ENCODE results near the gene RIMS4. TPM values are rescaled to one million over a fixed set of nuclear protein-coding genes. Genes with fewer than 3 reads are reported as not detected.
A peak's percentile ranks its signal among the peaks of the same experiment; 100 is the strongest.

The RIMS4 gene
- total RNA-seq, 2 experiments from 2014 or later, result not detected

GRCh38 chr20:44745598-44746366 lies 64.6 kb downstream of the RIMS4 start, which contains the start of gene KCNK15:
TSS of gene KCNK15 (plus strand) at chr20:44745865. CDS start at chr20:44745911, 46 bp downstream.
- Histone ChIP-seq H3K27me3 (ENCODE audit: control insufficient read depth in 1 of 2, insufficient read depth in 2 of 2, low read length in 2 of 2) (peaks cover 17 to 30% of the 10 kb centered on the region in 2 experiments), H3K36me3 (ENCODE audit: insufficient read depth, low read length) (no peaks in the 10 kb centered on the region), H3K9me3 (ENCODE audit: control insufficient read depth in 1 of 2, insufficient read depth in 1 of 2, low read length in 2 of 2) (peaks cover 0 to 4% of the 10 kb centered on the region in 2 experiments), H3K27ac (ENCODE audit: low read depth in 1 of 2, low read length in 2 of 2) (no peak within 1 kb of the TSS), H3K4me1 (ENCODE audit: insufficient read depth, low read length) (peaks cover 10% of the 10 kb centered on the region), H3K4me3 (ENCODE audit: low read length) (peak within 1 kb of the TSS; percentile 48)
- peak in 10 of 14 experiments; percentile 1 to 62 (median 28) for DNase-seq
- CTCF ChIA-PET, result interaction anchor here (0.6 kb wide), 1 partner anchor 430 kb away, joined by 3 read pairs; no protein-coding TSS in a partner anchor
- Mint-ChIP-seq H3K27ac (no peak within 1 kb of the TSS), H3K27me3 (peaks cover 41% of the 10 kb centered on the region), H3K4me3 (peak within 1 kb of the TSS; percentile 76), H3K9me3 (no peaks in the 10 kb centered on the region), H3K36me3 (ENCODE audit: low read depth) (no peaks in the 10 kb centered on the region), H3K4me1 (ENCODE audit: low read depth) (peaks cover 20% of the 10 kb centered on the region)
- POLR2A ChIA-PET, result interaction anchor here (0.7 kb wide), 1 partner anchor 56 kb away, joined by 3 read pairs; no protein-coding TSS in a partner anchor
- intact Hi-C loops (cut with DNase I, micrococcal nuclease), result loop anchor here in 1 of 2 experiments (5.0 kb wide), 1 partner anchor 122 kb away; no protein-coding TSS in a partner anchor
- peak; percentile 68 for ATAC-seq (ENCODE audit: poor library complexity)
- TF ChIP-seq CTCF (IDR thresholded peaks at IDR 0.05), result no peak

- Mint-ChIP-seq H3K36me3 (ENCODE audit: low read depth) (no peaks in the 10 kb centered on the region), H3K9me3 (no peaks in the 10 kb centered on the region), H3K4me3 (peak overlapping the region; percentile 64), H3K27ac (no peak overlapping the region), H3K4me1 (ENCODE audit: low read depth) (peaks cover 20% of the 10 kb centered on the region), H3K27me3 (peaks cover 41% of the 10 kb centered on the region)
- Histone ChIP-seq H3K27ac (ENCODE audit: low read depth in 1 of 2, low read length in 2 of 2) (no peak overlapping the region), H3K4me1 (ENCODE audit: insufficient read depth, low read length) (peaks cover 10% of the 10 kb centered on the region), H3K9me3 (ENCODE audit: control insufficient read depth in 1 of 2, insufficient read depth in 1 of 2, low read length in 2 of 2) (peaks cover 0 to 4% of the 10 kb centered on the region in 2 experiments), H3K4me3 (ENCODE audit: low read length) (peak overlapping the region; percentile 48), H3K27me3 (ENCODE audit: control insufficient read depth in 1 of 2, insufficient read depth in 2 of 2, low read length in 2 of 2) (peaks cover 17 to 30% of the 10 kb centered on the region in 2 experiments), H3K36me3 (ENCODE audit: insufficient read depth, low read length) (no peaks in the 10 kb centered on the region)
- no peak for ATAC-seq (ENCODE audit: poor library complexity)
- no peak for DNase-seq
- CTCF ChIA-PET, result no interaction called here
- TF ChIP-seq CTCF (IDR thresholded peaks at IDR 0.05), result no peak
- intact Hi-C loops (cut with DNase I, micrococcal nuclease), result loop anchor here in 1 of 2 experiments (5.0 kb wide), 1 partner anchor 122 kb away; no protein-coding TSS in a partner anchor
- POLR2A ChIA-PET, result no interaction called here
Measured at GRCh38 chr20:44745122-44745597, 65.2 kb downstream of the RIMS4 start.

GRCh38 chr20:44743916-44744655 lies 66.3 kb downstream of the RIMS4 start:
- Histone ChIP-seq H3K4me1 (ENCODE audit: insufficient read depth, low read length) (peaks cover 10% of the 10 kb centered on the region), H3K27me3 (ENCODE audit: control insufficient read depth in 1 of 2, insufficient read depth in 2 of 2, low read length in 2 of 2) (peaks cover 17 to 21% of the 10 kb centered on the region in 2 experiments), H3K36me3 (ENCODE audit: insufficient read depth, low read length) (no peaks in the 10 kb centered on the region), H3K27ac (ENCODE audit: low read depth in 1 of 2, low read length in 2 of 2) (no peak overlapping the region), H3K9me3 (ENCODE audit: control insufficient read depth in 1 of 2, insufficient read depth in 1 of 2, low read length in 2 of 2) (peaks cover 0 to 4% of the 10 kb centered on the region in 2 experiments), H3K4me3 (ENCODE audit: low read length) (no peak overlapping the region)
- Mint-ChIP-seq H3K4me1 (ENCODE audit: low read depth) (peaks cover 20% of the 10 kb centered on the region), H3K27me3 (peaks cover 33% of the 10 kb centered on the region), H3K4me3 (no peak overlapping the region), H3K27ac (no peak overlapping the region), H3K36me3 (ENCODE audit: low read depth) (no peaks in the 10 kb centered on the region), H3K9me3 (no peaks in the 10 kb centered on the region)
- ChIA-PET CTCF (no interaction called here), POLR2A (no interaction called here)
- intact Hi-C loops (cut with DNase I, micrococcal nuclease), result no loop called here
- no peak for ATAC-seq (ENCODE audit: poor library complexity)
- no peak for TF ChIP-seq CTCF (IDR thresholded peaks at IDR 0.05)
- DNase-seq, result no peak
